HL-60/S4 (cell line): ENCODE measurements around the gene PCDH15.

Source experiments
- in situ Hi-C: fragments of 300-500 bp; cut with MboI; formaldehyde crosslinking; loops from 2 replicates; pipeline ENCODE4 v1.14.3; 2022; ENCODE audit warnings: low sequenced_read_pairs

Gene PCDH15

GRCh38 chr10:54800741-54801421 lies at the start of gene PCDH15:
Gene PCDH15, minus strand, starts transcription at chr10:54801231. Its CDS starts 136,969 bp downstream, at chr10:54664262.
- in situ Hi-C loops = no loop called here

GRCh38 chr10:54843932-54844331 lies 42.9 kb upstream of the PCDH15 start:
- in situ Hi-C loops = no loop called here

- in situ Hi-C loops = no loop called here
Measured at GRCh38 chr10:54843085-54843646, 42.1 kb upstream of the PCDH15 start.

GRCh38 chr10:54837479-54837878 lies 36.4 kb upstream of the PCDH15 start:
- in situ Hi-C loops = no loop called here

GRCh38 chr10:54833029-54833428 lies 32.0 kb upstream of the PCDH15 start:
- in situ Hi-C loops = no loop called here

GRCh38 chr10:54826994-54827560 lies 26.0 kb upstream of the PCDH15 start:
- in situ Hi-C loops = no loop called here

GRCh38 chr10:54815583-54815982 lies 14.6 kb upstream of the PCDH15 start:
- in situ Hi-C loops = no loop called here

- in situ Hi-C loops = no loop called here
Measured at GRCh38 chr10:54808186-54808935, 7.3 kb upstream of the PCDH15 start.

- in situ Hi-C loops = no loop called here
Measured at GRCh38 chr10:54799506-54799905, 1.5 kb downstream of the PCDH15 start.

- in situ Hi-C loops = no loop called here
Measured at GRCh38 chr10:54797636-54798321, 3.3 kb downstream of the PCDH15 start.

- in situ Hi-C loops = no loop called here
Measured at GRCh38 chr10:54796881-54797280, 4.2 kb downstream of the PCDH15 start.

GRCh38 chr10:54776622-54777021 lies 24.4 kb downstream of the PCDH15 start:
- in situ Hi-C loops = no loop called here

GRCh38 chr10:54772468-54773122 lies 28.4 kb downstream of the PCDH15 start:
- in situ Hi-C loops = no loop called here

- in situ Hi-C loops = no loop called here
Measured at GRCh38 chr10:54769051-54769450, 32.0 kb downstream of the PCDH15 start.

GRCh38 chr10:54758791-54759190 lies 42.2 kb downstream of the PCDH15 start:
- in situ Hi-C loops = no loop called here

- in situ Hi-C loops = no loop called here
Measured at GRCh38 chr10:54749623-54750022, 51.4 kb downstream of the PCDH15 start.

GRCh38 chr10:54745436-54745835 lies 55.6 kb downstream of the PCDH15 start:
- in situ Hi-C loops = no loop called here

- in situ Hi-C loops = no loop called here
Measured at GRCh38 chr10:54742416-54742815, 58.6 kb downstream of the PCDH15 start.

- in situ Hi-C loops = no loop called here
Measured at GRCh38 chr10:54728511-54728910, 72.5 kb downstream of the PCDH15 start.

- in situ Hi-C loops = no loop called here
Measured at GRCh38 chr10:54722075-54722474, 79.0 kb downstream of the PCDH15 start.

GRCh38 chr10:54710918-54711317 lies 90.1 kb downstream of the PCDH15 start:
- in situ Hi-C loops = no loop called here
